ENCODE measurements around the gene PACRG. TPM values are rescaled to one million over a fixed set of nuclear protein-coding genes. Genes with fewer than 3 reads are reported as not detected.

The PACRG gene
- total RNA-seq, 1 donor from 2014 or later = 10.5 TPM

GRCh38 chr6:162722633-162723032 is 5.1 kb upstream of the PACRG start:
- Histone ChIP-seq H3K9me3 (replicated peaks) (no peaks in the 10 kb centered on the region), H3K27ac (replicated peaks) (peak overlapping the region; percentile 93), H3K36me3 (no peaks in the 10 kb centered on the region), H3K27me3 (ENCODE audit: low read depth) (no peaks in the 10 kb centered on the region), H3K4me3 (no peak overlapping the region), H3K4me1 (peaks cover 57% of the 10 kb centered on the region)
- intact Hi-C loops (cut with micrococcal nuclease) = no loop called here
- TF ChIP-seq CTCF (IDR thresholded peaks at IDR 0.05; ENCODE audit: borderline replicate concordance) = no peak
- no peak for DNase-seq

- Histone ChIP-seq H3K36me3 (no peaks in the 10 kb centered on the region), H3K27me3 (ENCODE audit: low read depth) (no peaks in the 10 kb centered on the region), H3K4me3 (peak overlapping the region; percentile 88), H3K27ac (replicated peaks) (peak overlapping the region; percentile 93), H3K4me1 (peaks cover 41% of the 10 kb centered on the region), H3K9me3 (replicated peaks) (peaks cover 13% of the 10 kb centered on the region)
- no peak for TF ChIP-seq CTCF (IDR thresholded peaks at IDR 0.05; ENCODE audit: borderline replicate concordance)
- no peak for DNase-seq
- intact Hi-C loops (cut with micrococcal nuclease) = no loop called here
Measured at GRCh38 chr6:162726947-162727321, 840 bp upstream of the PACRG start.

GRCh38 chr6:162728197-162728596 is 423 bp downstream of the PACRG start:
- H3K4me1 ChIP-seq = peaks cover 36% of the 10 kb centered on the region
- H3K9me3 ChIP-seq (replicated peaks) = peaks cover 13% of the 10 kb centered on the region
- no peak for TF ChIP-seq CTCF (IDR thresholded peaks at IDR 0.05; ENCODE audit: borderline replicate concordance)
- peak overlapping the region; percentile 93 for H3K27ac ChIP-seq (replicated peaks)
- intact Hi-C loops (cut with micrococcal nuclease) = no loop called here
- H3K27me3 ChIP-seq (ENCODE audit: low read depth) = no peaks in the 10 kb centered on the region
- no peak for DNase-seq
- H3K4me3 ChIP-seq = peak overlapping the region; percentile 88
- no peaks in the 10 kb centered on the region for H3K36me3 ChIP-seq

DNA sequence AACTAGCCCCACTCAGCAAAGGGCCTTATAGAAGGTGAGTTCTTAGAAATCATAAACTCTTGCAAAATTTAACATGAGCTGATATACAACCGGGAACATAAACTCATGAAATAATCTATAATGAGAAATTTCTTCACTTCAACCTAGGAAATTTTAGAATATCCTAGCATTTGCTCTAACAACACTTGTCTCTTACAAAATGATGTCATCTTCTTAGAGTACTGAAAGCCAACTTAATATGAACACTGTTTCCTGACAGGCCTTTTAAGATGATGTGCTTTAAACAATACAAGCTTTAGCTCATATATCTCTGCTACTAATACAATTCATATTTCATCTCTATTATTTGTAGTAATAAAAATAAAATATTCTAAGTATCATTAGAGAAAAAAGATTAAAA is 932 bp downstream of the PACRG start:
- Histone ChIP-seq H3K27me3 (ENCODE audit: low read depth) (no peaks in the 10 kb centered on the region), H3K4me3 (no peak overlapping the region), H3K4me1 (peaks cover 40% of the 10 kb centered on the region), H3K9me3 (replicated peaks) (peaks cover 13% of the 10 kb centered on the region), H3K27ac (replicated peaks) (peak overlapping the region; percentile 93), H3K36me3 (no peaks in the 10 kb centered on the region)
- no peak for DNase-seq
- intact Hi-C loops (cut with micrococcal nuclease) = no loop called here
- no peak for TF ChIP-seq CTCF (IDR thresholded peaks at IDR 0.05; ENCODE audit: borderline replicate concordance)

GRCh38 chr6:162730502-162730901 is 2.7 kb downstream of the PACRG start:
- TF ChIP-seq CTCF (IDR thresholded peaks at IDR 0.05; ENCODE audit: borderline replicate concordance) = no peak
- Histone ChIP-seq H3K9me3 (replicated peaks) (peaks cover 13% of the 10 kb centered on the region), H3K36me3 (no peaks in the 10 kb centered on the region), H3K27me3 (ENCODE audit: low read depth) (no peaks in the 10 kb centered on the region), H3K27ac (replicated peaks) (no peak overlapping the region), H3K4me1 (peaks cover 30% of the 10 kb centered on the region), H3K4me3 (no peak overlapping the region)
- DNase-seq = no peak
- intact Hi-C loops (cut with micrococcal nuclease) = no loop called here

- no peak for TF ChIP-seq CTCF (IDR thresholded peaks at IDR 0.05; ENCODE audit: borderline replicate concordance)
- no peaks in the 10 kb centered on the region for H3K27me3 ChIP-seq (ENCODE audit: low read depth)
- intact Hi-C loops (cut with micrococcal nuclease) = no loop called here
- H3K9me3 ChIP-seq (replicated peaks) = peaks cover 13% of the 10 kb centered on the region
- DNase-seq = no peak
- H3K4me1 ChIP-seq = peaks cover 5% of the 10 kb centered on the region
- H3K4me3 ChIP-seq = no peak overlapping the region
- H3K27ac ChIP-seq (replicated peaks) = no peak overlapping the region
- no peaks in the 10 kb centered on the region for H3K36me3 ChIP-seq
Measured at GRCh38 chr6:162733489-162733888, 5.7 kb downstream of the PACRG start.
